ENCODE measurements around the gene CD300E.

- TF ChIP-seq CTCF (conservative IDR thresholded peaks at IDR 0.05 in 1 of 2, IDR thresholded peaks at IDR 0.05 in 1 of 2; ENCODE audit: low read depth in 1 of 2, low read length in 2 of 2) (no peak), EZH2 (IDR thresholded peaks at IDR 0.05; ENCODE audit: low read length, missing control alignments) (no peak)
Observed at GRCh38 chr17:74643826-74644225, 20.3 kb upstream of the CD300E start.

All from fibroblast of lung (primary cell).